HG03095 (cell line): ENCODE measurements around the gene NUP160.
A peak's percentile ranks its signal among the peaks of the same experiment; 100 is the strongest.
"Not testable (repeated sequence)": the region's sequence is repeated elsewhere in the genome, so short reads cannot be mapped to it uniquely, and the experiment has no call there.

Source experiments
- ATAC-seq: cut with Tn5 transposase; IDR thresholded peaks from one replicate; pipeline ENCODE4 v1.9.1; 2021; ENCODE audit warnings: moderate library complexity; ENCODE audit not compliant: unreplicated experiment

The NUP160 gene

GRCh38 chr11:47791774-47792430 is 56.2 kb downstream of the NUP160 start:
- no peak for ATAC-seq

GRCh38 chr11:47790017-47790416 is 58.1 kb downstream of the NUP160 start:
- ATAC-seq = not testable (repeated sequence)

GRCh38 chr11:47788181-47788580 is 60.0 kb downstream of the NUP160 start:
- no peak for ATAC-seq

GRCh38 chr11:47786373-47786772 is 61.8 kb downstream of the NUP160 start:
- no peak for ATAC-seq

- ATAC-seq = no peak
These were observed 63.3 kb downstream of the NUP160 start for GRCh38 chr11:47784785-47785381.

- ATAC-seq = no peak
These were observed 65.0 kb downstream of the NUP160 start for GRCh38 chr11:47783087-47783610.

GRCh38 chr11:47778878-47779483 is 69.2 kb downstream of the NUP160 start:
- no peak for ATAC-seq

GRCh38 chr11:47775240-47775869 is 72.8 kb downstream of the NUP160 start:
- no peak for ATAC-seq

- ATAC-seq = no peak
These were observed 74.3 kb downstream of the NUP160 start for GRCh38 chr11:47773882-47774281.

GRCh38 chr11:47769556-47769955 is 78.6 kb downstream of the NUP160 start:
- not testable (repeated sequence) for ATAC-seq

- no peak for ATAC-seq
These were observed 80.0 kb downstream of the NUP160 start for GRCh38 chr11:47768101-47768612.

GRCh38 chr11:47766509-47767227 is 81.5 kb downstream of the NUP160 start:
- peak; percentile 26 for ATAC-seq

- ATAC-seq = no peak
These were observed 83.1 kb downstream of the NUP160 start for GRCh38 chr11:47765086-47765485.

GRCh38 chr11:47759291-47759690 is 88.9 kb downstream of the NUP160 start:
- not testable (repeated sequence) for ATAC-seq

- no peak for ATAC-seq
These were observed 91.9 kb downstream of the NUP160 start for GRCh38 chr11:47756208-47756607.

GRCh38 chr11:47750725-47751124 is 97.4 kb downstream of the NUP160 start:
- no peak for ATAC-seq

GRCh38 chr11:47742494-47742893 is 105.7 kb downstream of the NUP160 start:
- not testable (repeated sequence) for ATAC-seq

- ATAC-seq = not testable (repeated sequence)
These were observed 110.3 kb downstream of the NUP160 start for GRCh38 chr11:47737817-47738216.

GRCh38 chr11:47732271-47732670 is 115.9 kb downstream of the NUP160 start:
- ATAC-seq = no peak

- no peak for ATAC-seq
These were observed 116.7 kb downstream of the NUP160 start for GRCh38 chr11:47731475-47731874.
